Breast epithelium (tissue), 4 donors: ENCODE results near the gene IL20RB. TPM values are rescaled to one million over a fixed set of nuclear protein-coding genes. Genes with fewer than 3 reads are reported as not detected.

Experiments
- DNase-seq, 2 donors: peaks; one replicate each; pipeline ENCODE4 v3.0.0-alpha.2; 2019; ENCODE audit warnings: low spot score in 2 of 2
- H3K27ac ChIP-seq, 2 donors: fragments of 200-600 bp; sonication (generic) in 1 of 2; one replicate each; pipeline ENCODE4 v1.5.1; 2016 to 2019; ENCODE audit warnings: mild to moderate bottlenecking in 1 of 2
- H3K27me3 ChIP-seq, 2 donors: fragments of 200-600 bp; sonication (generic) in 1 of 2; one replicate each; pipeline versions ENCODE4 v1.5.1 to v1.6.0; 2017 to 2019; ENCODE audit warnings: control low read depth in 1 of 2, mild to moderate bottlenecking in 1 of 2
- H3K36me3 ChIP-seq: fragments of 200-600 bp; one replicate; pipeline ENCODE4 v1.5.1; 2019
- H3K4me1 ChIP-seq, 2 donors: fragments of 200-600 bp; sonication (generic); one replicate each; pipeline ENCODE4 v1.5.1; 2016 to 2019; ENCODE audit warnings: control low read depth in 1 of 2
- H3K4me3 ChIP-seq, 3 donors: fragments of 200-600 bp; sonication (generic); 1 replicate in 2 of 3; 2 replicates in 1 of 3; pipeline ENCODE4 v1.5.1; 2016 to 2019; ENCODE audit warnings: mild to moderate bottlenecking in 3 of 3, moderate library complexity in 2 of 3
- H3K9me3 ChIP-seq, 2 donors: fragments of 200-600 bp; sonication (generic) in 1 of 2; one replicate each; pipeline ENCODE4 v1.5.1; 2016 to 2019; ENCODE audit warnings: control low read depth in 1 of 2
- CTCF ChIP-seq, 3 donors: fragments of 450-650 bp; IDR thresholded peaks; one replicate each; pipeline ENCODE4 v1.5.1; 2016 to 2017; ENCODE audit warnings: antibody characterized with exemption in 3 of 3, mild to moderate bottlenecking in 3 of 3, moderate library complexity in 3 of 3
- POLR2A ChIP-seq: fragments of 450-650 bp; IDR thresholded peaks from one replicate; pipeline ENCODE4 v1.6.1; 2016; ENCODE audit warnings: antibody characterized with exemption, mild to moderate bottlenecking, moderate library complexity
- POLR2AphosphoS5 ChIP-seq, 3 donors: sonication (generic); formaldehyde crosslinking; IDR thresholded peaks; one replicate each; pipeline ENCODE4 v1.6.1; 2017; ENCODE audit warnings: antibody characterized with exemption in 3 of 3
- intact Hi-C: fragments of 100-400 bp; cut with DNase I; formaldehyde crosslinking; loops from one replicate; pipeline ENCODE4 v1.15.1; 2023; ENCODE audit warnings: low total_unique reads
- total RNA-seq, 3 donors: library from RNA; depleted of rRNA; stranded (reverse); fragments of >200 nt; gene quantifications; one replicate each; pipeline ENCODE4 v1.1.0, GENCODE V29; 2016

The IL20RB gene
- total RNA-seq, 3 donors from 2014 or later: 1.6 to 2.2 (median 1.6) TPM

- no peak overlapping the region for H3K4me3 ChIP-seq
- no peak overlapping the region for H3K27ac ChIP-seq
- no peaks in the 10 kb centered on the region for H3K9me3 ChIP-seq
- H3K4me1 ChIP-seq: no peaks in the 10 kb centered on the region
- intact Hi-C loops: no loop called here
- no peak for TF ChIP-seq POLR2A
- TF ChIP-seq POLR2AphosphoS5 (IDR thresholded peaks at IDR 0.05): no peak
- TF ChIP-seq CTCF (IDR thresholded peaks at IDR 0.05): no peak
- no peaks in the 10 kb centered on the region for H3K27me3 ChIP-seq
- no peaks in the 10 kb centered on the region for H3K36me3 ChIP-seq
- no peak for DNase-seq
Observed at GRCh38 chr3:136989781-136990524, 32.2 kb downstream of the IL20RB start.

- intact Hi-C loops: no loop called here
- no peak for DNase-seq
- Histone ChIP-seq H3K9me3 (no peaks in the 10 kb centered on the region), H3K27me3 (no peaks in the 10 kb centered on the region), H3K27ac (no peak overlapping the region), H3K4me1 (peaks cover 0 to 7% of the 10 kb centered on the region in 2 donors), H3K4me3 (no peak overlapping the region), H3K36me3 (no peaks in the 10 kb centered on the region)
- no peak for TF ChIP-seq CTCF (IDR thresholded peaks at IDR 0.05)
- no peak for TF ChIP-seq POLR2A
- no peak for TF ChIP-seq POLR2AphosphoS5 (IDR thresholded peaks at IDR 0.05)
Observed at GRCh38 chr3:136990826-136991225, 33.0 kb downstream of the IL20RB start.

GRCh38 chr3:136992115-136992514, 34.3 kb downstream of the IL20RB start:
- no peaks in the 10 kb centered on the region for H3K36me3 ChIP-seq
- H3K4me3 ChIP-seq: no peak overlapping the region
- DNase-seq: no peak
- H3K27ac ChIP-seq: no peak overlapping the region
- TF ChIP-seq CTCF (IDR thresholded peaks at IDR 0.05) (no peak), POLR2A (no peak), POLR2AphosphoS5 (IDR thresholded peaks at IDR 0.05) (no peak)
- H3K27me3 ChIP-seq: no peaks in the 10 kb centered on the region
- peaks cover 0 to 7% of the 10 kb centered on the region in 2 donors for H3K4me1 ChIP-seq
- H3K9me3 ChIP-seq: no peaks in the 10 kb centered on the region
- intact Hi-C loops: no loop called here

GRCh38 chr3:136994772-136995516, 37.2 kb downstream of the IL20RB start:
- TF ChIP-seq POLR2AphosphoS5 (IDR thresholded peaks at IDR 0.05) (peak; percentile 86 to 97 (median 88)), POLR2A (no peak), CTCF (IDR thresholded peaks at IDR 0.05) (no peak)
- Histone ChIP-seq H3K4me3 (no peak overlapping the region), H3K27me3 (no peaks in the 10 kb centered on the region), H3K9me3 (no peaks in the 10 kb centered on the region), H3K4me1 (peaks cover 0 to 7% of the 10 kb centered on the region in 2 donors), H3K36me3 (no peaks in the 10 kb centered on the region), H3K27ac (peak overlapping the region; percentile 93 to 94)
- DNase-seq: peak; percentile 83 to 96
- intact Hi-C loops: no loop called here

- intact Hi-C loops: no loop called here
- TF ChIP-seq POLR2AphosphoS5 (IDR thresholded peaks at IDR 0.05) (no peak), CTCF (IDR thresholded peaks at IDR 0.05) (no peak), POLR2A (no peak)
- DNase-seq: no peak
- Histone ChIP-seq H3K9me3 (no peaks in the 10 kb centered on the region), H3K27ac (peak overlapping the region; percentile 93 to 94), H3K27me3 (no peaks in the 10 kb centered on the region), H3K4me1 (peaks cover 0 to 7% of the 10 kb centered on the region in 2 donors), H3K36me3 (no peaks in the 10 kb centered on the region), H3K4me3 (no peak overlapping the region)
Observed at GRCh38 chr3:136995652-136996051, 37.9 kb downstream of the IL20RB start.
